Measurements from ENCODE around the gene SALL3.
"Not testable (repeated sequence)": the region's sequence is repeated elsewhere in the genome, so short reads cannot be mapped to it uniquely, and the experiment has no call there.

SALL3 gene

GRCh38 chr18:78979730-78980278 is at the start of gene SALL3:
Gene SALL3, plus strand, starts transcription at chr18:78979818. Its CDS starts 457 bp downstream, at chr18:78980275.
- no peak for DNase-seq (ENCODE audit: low read depth in 2 of 3, low spot score in 1 of 3)

GRCh38 chr18:78932281-78932680 is 47.3 kb upstream of the SALL3 start:
- DNase-seq (ENCODE audit: low read depth in 2 of 3, low spot score in 1 of 3), result no peak

- no peak for DNase-seq (ENCODE audit: low read depth in 2 of 3, low spot score in 1 of 3)
Measured at GRCh38 chr18:78934003-78934402, 45.6 kb upstream of the SALL3 start.

- no peak for DNase-seq (ENCODE audit: low read depth in 2 of 3, low spot score in 1 of 3)
Measured at GRCh38 chr18:78934551-78935225, 44.9 kb upstream of the SALL3 start.

- DNase-seq (ENCODE audit: low read depth in 2 of 3, low spot score in 1 of 3), result no peak
Measured at GRCh38 chr18:78935406-78935805, 44.2 kb upstream of the SALL3 start.

GRCh38 chr18:78936251-78937005 is 43.2 kb upstream of the SALL3 start:
- no peak for DNase-seq (ENCODE audit: low read depth in 2 of 3, low spot score in 1 of 3)

- DNase-seq (ENCODE audit: low read depth in 2 of 3, low spot score in 1 of 3), result no peak
Measured at GRCh38 chr18:78937166-78937565, 42.5 kb upstream of the SALL3 start.

GRCh38 chr18:78939105-78939504 is 40.5 kb upstream of the SALL3 start:
- peak; percentile 4 to 9 (median 5) for DNase-seq (ENCODE audit: low read depth in 2 of 3, low spot score in 1 of 3)

- no peak for DNase-seq (ENCODE audit: low read depth in 2 of 3, low spot score in 1 of 3)
Measured at GRCh38 chr18:78939734-78940494, 39.7 kb upstream of the SALL3 start.

GRCh38 chr18:78942236-78942635 is 37.4 kb upstream of the SALL3 start:
- not testable (repeated sequence) for DNase-seq (ENCODE audit: low read depth in 2 of 3, low spot score in 1 of 3)

- DNase-seq (ENCODE audit: low read depth in 2 of 3, low spot score in 1 of 3), result no peak
Measured at GRCh38 chr18:78945628-78946027, 34.0 kb upstream of the SALL3 start.

GRCh38 chr18:78947291-78947690 is 32.3 kb upstream of the SALL3 start:
- DNase-seq (ENCODE audit: low read depth in 2 of 3, low spot score in 1 of 3), result no peak

- no peak for DNase-seq (ENCODE audit: low read depth in 2 of 3, low spot score in 1 of 3)
Measured at GRCh38 chr18:78948221-78948620, 31.4 kb upstream of the SALL3 start.

- no peak for DNase-seq (ENCODE audit: low read depth in 2 of 3, low spot score in 1 of 3)
Measured at GRCh38 chr18:78948707-78949106, 30.9 kb upstream of the SALL3 start.

- DNase-seq (ENCODE audit: low read depth in 2 of 3, low spot score in 1 of 3), result no peak
Measured at GRCh38 chr18:78949216-78949615, 30.4 kb upstream of the SALL3 start.

- no peak for DNase-seq (ENCODE audit: low read depth in 2 of 3, low spot score in 1 of 3)
Measured at GRCh38 chr18:78950386-78950785, 29.2 kb upstream of the SALL3 start.

GRCh38 chr18:78953566-78953965 is 26.1 kb upstream of the SALL3 start:
- no peak for DNase-seq (ENCODE audit: low read depth in 2 of 3, low spot score in 1 of 3)

GRCh38 chr18:78955051-78955450 is 24.6 kb upstream of the SALL3 start:
- DNase-seq (ENCODE audit: low read depth in 2 of 3, low spot score in 1 of 3), result no peak

- no peak for DNase-seq (ENCODE audit: low read depth in 2 of 3, low spot score in 1 of 3)
Measured at GRCh38 chr18:78957140-78957539, 22.5 kb upstream of the SALL3 start.

GRCh38 chr18:78960709-78961108 is 18.9 kb upstream of the SALL3 start:
- no peak for DNase-seq (ENCODE audit: low read depth in 2 of 3, low spot score in 1 of 3)

- no peak for DNase-seq (ENCODE audit: low read depth in 2 of 3, low spot score in 1 of 3)
Measured at GRCh38 chr18:78962098-78962497, 17.5 kb upstream of the SALL3 start.

- not testable (repeated sequence) for DNase-seq (ENCODE audit: low read depth in 2 of 3, low spot score in 1 of 3)
Measured at GRCh38 chr18:78964727-78965126, 14.9 kb upstream of the SALL3 start.
